ENCODE data around the gene PIRT. TPM values are rescaled to one million over a fixed set of nuclear protein-coding genes. Genes with fewer than 3 reads are reported as not detected.

PIRT gene
- total RNA-seq, 1 donor from 2014 or later: 0.32 TPM

- TF ChIP-seq CTCF (IDR thresholded peaks at IDR 0.05; ENCODE audit: partially characterized antibody, unreplicated experiment): no peak
- Mint-ChIP-seq H3K9me3 (ENCODE audit: unreplicated experiment) (peaks cover 2% of the 10 kb centered on the region), H3K27me3 (ENCODE audit: unreplicated experiment) (peaks cover 2% of the 10 kb centered on the region), H3K4me1 (ENCODE audit: low read depth, unreplicated experiment) (no peaks in the 10 kb centered on the region), H3K36me3 (ENCODE audit: unreplicated experiment) (no peaks in the 10 kb centered on the region), H3K27ac (ENCODE audit: unreplicated experiment) (no peak overlapping the region), H3K4me3 (ENCODE audit: unreplicated experiment) (no peak overlapping the region)
- no peak for DNase-seq
Measured at GRCh38 chr17:10798910-10799309, 39.0 kb downstream of the PIRT start.

GRCh38 chr17:10798332-10798749 lies 39.5 kb downstream of the PIRT start:
- Mint-ChIP-seq H3K36me3 (ENCODE audit: unreplicated experiment) (no peaks in the 10 kb centered on the region), H3K9me3 (ENCODE audit: unreplicated experiment) (peaks cover 2% of the 10 kb centered on the region), H3K27me3 (ENCODE audit: unreplicated experiment) (peaks cover 2% of the 10 kb centered on the region), H3K27ac (ENCODE audit: unreplicated experiment) (no peak overlapping the region), H3K4me3 (ENCODE audit: unreplicated experiment) (no peak overlapping the region), H3K4me1 (ENCODE audit: low read depth, unreplicated experiment) (no peaks in the 10 kb centered on the region)
- no peak for DNase-seq
- TF ChIP-seq CTCF (IDR thresholded peaks at IDR 0.05; ENCODE audit: partially characterized antibody, unreplicated experiment): no peak

GRCh38 chr17:10797476-10798328 lies 40.2 kb downstream of the PIRT start:
- Mint-ChIP-seq H3K4me1 (ENCODE audit: low read depth, unreplicated experiment) (no peaks in the 10 kb centered on the region), H3K27me3 (ENCODE audit: unreplicated experiment) (peaks cover under 1% of the 10 kb centered on the region), H3K9me3 (ENCODE audit: unreplicated experiment) (peaks cover 2% of the 10 kb centered on the region), H3K36me3 (ENCODE audit: unreplicated experiment) (no peaks in the 10 kb centered on the region), H3K27ac (ENCODE audit: unreplicated experiment) (no peak overlapping the region), H3K4me3 (ENCODE audit: unreplicated experiment) (no peak overlapping the region)
- TF ChIP-seq CTCF (IDR thresholded peaks at IDR 0.05; ENCODE audit: partially characterized antibody, unreplicated experiment): no peak
- no peak for DNase-seq

GRCh38 chr17:10793816-10794215 lies 44.1 kb downstream of the PIRT start:
- Mint-ChIP-seq H3K4me3 (ENCODE audit: unreplicated experiment) (no peak overlapping the region), H3K4me1 (ENCODE audit: low read depth, unreplicated experiment) (peaks cover 8% of the 10 kb centered on the region), H3K27ac (ENCODE audit: unreplicated experiment) (no peak overlapping the region), H3K36me3 (ENCODE audit: unreplicated experiment) (no peaks in the 10 kb centered on the region), H3K27me3 (ENCODE audit: unreplicated experiment) (peaks cover 2% of the 10 kb centered on the region), H3K9me3 (ENCODE audit: unreplicated experiment) (no peaks in the 10 kb centered on the region)
- TF ChIP-seq CTCF (IDR thresholded peaks at IDR 0.05; ENCODE audit: partially characterized antibody, unreplicated experiment): no peak
- no peak for DNase-seq

- peaks cover 8% of the 10 kb centered on the region for H3K4me1 Mint-ChIP-seq (ENCODE audit: low read depth, unreplicated experiment)
- no peak for TF ChIP-seq CTCF (IDR thresholded peaks at IDR 0.05; ENCODE audit: partially characterized antibody, unreplicated experiment)
- H3K36me3 Mint-ChIP-seq (ENCODE audit: unreplicated experiment): no peaks in the 10 kb centered on the region
- no peak overlapping the region for H3K27ac Mint-ChIP-seq (ENCODE audit: unreplicated experiment)
- no peak overlapping the region for H3K4me3 Mint-ChIP-seq (ENCODE audit: unreplicated experiment)
- no peak for DNase-seq
- H3K9me3 Mint-ChIP-seq (ENCODE audit: unreplicated experiment): no peaks in the 10 kb centered on the region
- H3K27me3 Mint-ChIP-seq (ENCODE audit: unreplicated experiment): peaks cover 2% of the 10 kb centered on the region
Measured at GRCh38 chr17:10793256-10793655, 44.6 kb downstream of the PIRT start.
